GM21367 (cell line): Measurements from ENCODE around the gene KCNA10.

ENCODE experiments used
- ATAC-seq: cut with Tn5 transposase; IDR thresholded peaks from one replicate; pipeline ENCODE4 v1.9.1; 2021; ENCODE audit not compliant: unreplicated experiment

The KCNA10 gene

DNA sequence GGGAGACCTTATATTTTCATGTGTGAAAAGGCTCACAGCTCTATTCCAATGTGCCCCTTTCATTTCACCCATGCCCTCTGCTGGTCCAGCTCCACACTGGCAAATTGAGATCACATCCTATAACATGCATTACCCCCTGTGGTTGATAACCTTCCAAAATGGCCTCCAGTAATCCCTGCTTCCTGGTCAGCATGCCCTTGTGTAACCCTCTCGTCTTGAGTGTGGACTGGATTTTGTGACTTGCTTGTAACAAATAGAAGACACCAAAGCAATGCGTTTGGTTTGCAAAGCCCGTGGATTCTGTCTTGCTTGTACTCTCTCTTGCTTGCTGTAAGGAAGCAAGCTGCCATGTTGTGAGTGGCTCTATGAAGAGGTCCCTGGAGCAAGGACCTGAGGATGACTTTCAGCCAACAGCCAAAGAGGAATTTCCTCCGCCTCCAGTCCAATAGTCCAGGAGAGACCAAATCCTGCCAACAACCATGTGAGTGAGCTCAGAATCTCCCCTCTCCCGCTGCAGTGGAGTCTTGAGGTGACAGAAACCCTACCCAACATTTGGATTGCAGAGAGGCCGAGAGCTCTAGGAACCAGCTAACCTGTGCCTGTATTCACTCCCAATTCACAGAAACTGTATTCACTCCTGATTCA is 17.4 kb downstream of the KCNA10 start:
- ATAC-seq: no peak

- ATAC-seq: no peak
Observed at GRCh38 chr1:110498270-110498669, 20.7 kb downstream of the KCNA10 start.

DNA sequence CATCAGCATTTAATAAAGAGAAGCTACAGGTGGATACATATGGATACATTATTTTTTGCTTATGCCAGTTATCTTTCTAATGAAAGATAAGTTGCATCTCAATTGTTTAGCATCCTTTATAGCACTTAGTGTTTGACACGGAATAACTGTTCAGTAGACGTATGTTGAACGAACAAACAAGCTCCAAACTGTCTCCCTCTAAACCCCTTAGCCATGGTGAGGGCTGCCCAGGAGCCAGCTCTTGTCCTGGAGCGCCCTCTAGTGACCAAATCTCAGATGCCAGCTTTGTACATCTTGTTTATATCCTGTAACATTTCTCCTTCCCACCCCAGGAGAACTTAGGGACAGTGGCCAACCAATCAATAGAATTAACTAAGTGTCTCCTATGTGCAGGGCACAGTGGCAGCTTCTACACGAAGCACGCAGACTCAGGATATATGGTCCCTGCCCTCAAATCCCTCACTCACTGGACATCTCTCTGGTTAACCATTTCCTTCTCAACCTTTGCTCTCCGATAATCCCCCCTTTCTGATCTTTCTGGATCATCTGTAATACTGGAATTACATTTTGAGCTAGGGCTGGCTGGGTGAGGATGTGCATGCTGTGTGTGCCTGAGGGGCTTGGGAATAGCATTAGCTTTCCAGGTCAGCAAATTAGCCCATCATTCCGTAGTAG is 22.9 kb downstream of the KCNA10 start:
- ATAC-seq: no peak

DNA sequence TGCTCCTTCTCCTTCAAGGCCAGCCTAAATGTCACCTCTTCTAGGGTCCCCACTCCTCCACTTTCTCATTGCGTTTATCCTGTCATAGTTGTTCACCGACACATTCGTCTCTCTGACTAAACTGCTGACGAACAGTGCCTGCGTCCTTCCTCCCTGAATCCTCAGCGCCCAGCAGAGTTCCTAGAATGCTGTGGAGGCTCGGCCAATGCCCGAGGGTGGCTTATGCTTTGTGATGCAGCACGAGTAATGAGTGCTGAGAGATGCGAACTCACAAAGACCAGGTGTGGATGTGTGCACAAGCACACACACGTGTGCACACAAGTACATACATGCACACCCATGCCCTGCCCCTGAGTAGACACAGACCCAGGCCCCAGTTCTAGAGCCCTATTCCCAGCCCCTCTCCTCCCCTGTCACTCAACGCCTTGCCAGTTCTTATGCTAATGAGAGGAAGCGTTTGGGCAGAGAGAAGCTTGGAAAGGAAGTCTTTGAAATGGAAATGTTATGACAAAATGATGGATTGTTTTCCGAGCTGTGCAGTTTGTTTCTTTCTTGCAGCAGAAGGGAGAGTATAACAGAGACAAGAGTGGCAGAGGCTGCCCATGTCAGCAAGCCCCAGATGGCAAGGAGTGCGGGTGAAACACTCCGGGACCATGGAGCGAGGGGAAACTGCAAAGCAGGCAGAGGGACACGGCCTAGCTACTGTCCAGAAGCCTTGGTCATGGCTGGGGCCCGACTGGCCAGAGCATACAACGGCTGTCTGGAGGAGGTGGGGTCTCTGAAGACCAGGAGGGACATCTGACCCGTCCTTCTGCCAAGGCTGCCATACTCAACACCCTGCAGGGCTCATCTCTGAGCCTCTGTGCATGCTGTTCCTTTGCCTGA is 24.2 kb downstream of the KCNA10 start:
- ATAC-seq: no peak

DNA sequence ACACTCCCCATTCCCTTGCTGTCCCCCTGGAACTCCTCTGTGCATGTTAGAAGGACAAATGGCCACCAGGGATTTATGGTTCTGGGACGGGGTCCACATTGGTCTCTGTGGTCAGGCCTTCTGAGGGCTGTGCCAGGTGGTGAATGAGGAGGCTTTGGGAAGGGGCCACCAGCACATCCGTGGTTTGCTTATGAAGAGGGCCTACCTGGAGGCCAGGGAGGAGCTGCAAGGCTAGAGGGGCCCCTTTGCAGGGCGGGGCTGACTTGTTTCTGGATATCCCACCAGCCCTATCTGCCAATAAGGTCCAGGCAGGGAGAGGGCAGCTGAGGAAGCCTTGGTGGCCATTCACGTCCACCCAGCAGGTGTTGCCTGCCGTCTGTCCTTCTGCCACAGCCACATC is 24.9 kb downstream of the KCNA10 start:
- ATAC-seq: no peak

DNA sequence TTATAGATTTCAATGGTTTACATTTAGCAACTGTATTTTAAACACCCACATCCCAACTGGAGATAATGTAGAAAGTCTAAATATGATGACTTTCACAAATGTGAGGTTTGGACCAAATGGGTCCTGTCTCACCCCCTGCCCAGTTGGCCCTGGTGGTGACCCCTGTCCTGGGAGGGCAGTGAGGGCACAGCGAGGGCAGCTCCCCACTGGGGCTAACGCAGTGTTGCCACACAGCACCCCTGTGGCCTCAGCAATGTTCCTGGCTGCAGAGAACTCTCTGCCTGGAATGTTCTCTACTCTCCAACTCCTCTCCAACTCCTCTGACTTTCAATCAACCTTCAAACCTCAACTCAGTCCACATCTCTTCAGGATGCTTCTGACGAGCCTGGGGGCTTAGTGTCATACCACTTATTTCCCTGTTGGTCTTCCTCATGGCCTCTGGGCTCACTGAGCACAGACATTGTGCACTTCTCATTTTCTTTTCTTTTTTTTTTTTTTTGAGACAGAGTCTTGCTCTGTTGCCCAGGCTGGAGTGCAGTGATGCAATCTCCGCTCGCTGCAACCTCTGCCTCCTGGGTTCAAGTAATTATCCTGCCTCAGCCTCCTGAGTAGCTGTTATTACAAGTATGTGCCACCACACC is 25.8 kb downstream of the KCNA10 start:
- ATAC-seq: no peak

DNA sequence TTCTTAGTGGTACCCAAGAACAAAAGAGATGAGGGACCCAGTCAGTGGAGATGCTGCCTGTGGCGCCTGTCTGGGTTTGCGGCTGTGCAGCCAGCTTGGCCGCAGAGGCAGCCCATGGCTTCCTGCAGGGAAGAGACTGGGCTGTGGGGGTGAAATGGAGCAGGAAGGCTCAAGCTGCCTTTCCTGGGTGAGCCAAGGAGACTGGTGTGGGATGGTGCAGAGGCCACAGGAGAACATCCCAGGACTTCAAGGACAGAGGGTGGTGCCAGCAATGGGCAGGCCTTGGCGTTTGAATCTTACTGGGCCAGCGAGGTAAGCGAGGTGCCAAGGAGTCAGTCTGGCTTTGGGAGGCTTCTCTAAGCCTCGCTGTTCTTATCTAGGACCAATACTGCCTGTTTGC is 26.4 kb downstream of the KCNA10 start:
- no peak for ATAC-seq

DNA sequence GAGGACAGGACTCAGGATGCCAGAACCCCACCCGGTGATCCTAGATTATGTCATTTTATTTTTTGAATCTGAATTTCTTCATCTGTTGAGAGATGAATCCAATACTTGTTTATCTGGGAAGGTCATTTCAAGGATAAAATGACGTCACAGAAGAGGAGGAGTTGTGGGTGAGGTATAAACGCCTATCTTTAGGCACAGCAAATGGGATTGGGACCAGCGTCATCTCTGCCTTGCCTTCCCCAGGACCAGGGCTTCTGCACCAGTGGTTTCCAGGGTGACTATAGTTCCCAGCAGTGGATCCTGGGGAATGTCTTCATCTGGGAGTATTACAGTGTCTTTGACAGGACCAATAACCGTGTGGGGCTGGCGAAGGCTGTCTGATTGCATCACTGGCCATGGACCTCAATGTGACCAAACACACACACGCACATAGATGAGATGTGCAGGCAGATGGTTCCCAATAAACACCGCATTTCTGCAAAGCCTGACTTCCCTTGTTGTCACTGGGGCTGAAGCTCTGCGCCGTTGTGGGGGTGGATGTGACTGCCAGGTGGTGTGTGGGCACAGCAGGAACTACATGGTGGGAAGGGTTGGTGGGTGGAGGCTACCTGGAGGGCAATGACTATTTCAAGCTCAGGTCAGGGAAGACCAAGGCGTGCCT is 28.1 kb downstream of the KCNA10 start:
- no peak for ATAC-seq

- ATAC-seq: no peak
Observed at GRCh38 chr1:110489973-110490542, 28.9 kb downstream of the KCNA10 start.

DNA sequence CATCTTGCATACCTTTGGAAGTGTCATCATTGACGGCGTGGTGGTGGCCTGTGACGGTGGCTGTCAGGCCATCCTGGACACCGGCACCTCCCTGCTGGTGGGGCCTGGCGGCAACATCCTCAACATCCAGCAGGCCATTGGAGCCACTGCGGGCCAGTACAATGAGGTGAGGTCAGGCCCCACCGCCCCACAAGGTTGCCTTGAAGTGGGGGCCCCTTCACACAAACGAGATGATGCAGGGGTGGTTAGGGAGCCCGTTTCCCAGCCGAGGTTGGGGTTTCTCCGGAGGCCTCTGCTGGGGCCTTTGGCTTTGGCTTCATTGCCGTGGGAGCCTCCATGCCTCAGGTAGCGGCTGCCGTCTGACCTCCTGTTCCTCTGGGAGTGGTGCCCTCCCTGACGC is 29.6 kb downstream of the KCNA10 start:
- no peak for ATAC-seq

DNA sequence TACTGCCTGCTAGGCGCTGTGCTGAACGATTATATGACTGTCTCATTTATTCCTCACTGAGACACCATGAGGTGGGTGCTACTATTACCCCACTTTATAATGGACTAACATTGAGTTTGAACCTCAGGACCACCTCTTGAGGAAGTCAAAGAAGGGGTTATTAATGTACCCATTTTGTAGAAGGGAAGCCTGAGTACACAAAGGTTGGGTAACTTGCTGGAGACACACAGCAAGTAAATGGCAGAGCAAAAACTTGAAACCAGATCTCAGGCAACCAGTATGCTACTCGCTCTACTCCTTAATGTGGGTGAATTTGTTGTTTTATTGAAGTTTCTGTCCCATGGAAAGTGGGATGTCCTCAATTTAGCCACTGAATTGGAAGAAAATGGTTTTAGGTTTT is 30.1 kb downstream of the KCNA10 start:
- ATAC-seq: no peak

GRCh38 chr1:110488161-110488560 is 30.8 kb downstream of the KCNA10 start:
- ATAC-seq: no peak

- ATAC-seq: no peak
Observed at GRCh38 chr1:110487726-110488125, 31.2 kb downstream of the KCNA10 start.

DNA sequence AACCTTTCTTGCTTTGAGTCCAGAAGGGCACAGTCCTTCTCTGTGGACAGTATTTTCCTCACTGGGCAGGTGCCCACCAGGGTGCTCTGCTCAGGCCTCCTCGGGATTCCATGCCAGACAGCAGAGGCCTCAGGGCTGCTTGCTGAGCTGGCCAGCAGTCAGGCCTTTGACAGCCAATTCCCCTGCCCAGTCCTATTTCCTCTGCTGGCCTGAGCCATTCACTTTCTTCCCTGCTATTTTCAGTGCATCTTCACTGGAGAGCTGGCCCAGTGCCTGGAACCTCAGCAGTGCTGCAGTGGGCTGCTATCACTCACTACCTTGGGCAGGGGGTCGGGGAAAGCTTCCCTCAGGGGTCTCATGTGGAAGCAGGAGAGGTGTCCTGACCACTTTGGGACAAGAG is 33.2 kb downstream of the KCNA10 start:
- no peak for ATAC-seq

- no peak for ATAC-seq
Observed at GRCh38 chr1:110484801-110485200, 34.2 kb downstream of the KCNA10 start.

DNA sequence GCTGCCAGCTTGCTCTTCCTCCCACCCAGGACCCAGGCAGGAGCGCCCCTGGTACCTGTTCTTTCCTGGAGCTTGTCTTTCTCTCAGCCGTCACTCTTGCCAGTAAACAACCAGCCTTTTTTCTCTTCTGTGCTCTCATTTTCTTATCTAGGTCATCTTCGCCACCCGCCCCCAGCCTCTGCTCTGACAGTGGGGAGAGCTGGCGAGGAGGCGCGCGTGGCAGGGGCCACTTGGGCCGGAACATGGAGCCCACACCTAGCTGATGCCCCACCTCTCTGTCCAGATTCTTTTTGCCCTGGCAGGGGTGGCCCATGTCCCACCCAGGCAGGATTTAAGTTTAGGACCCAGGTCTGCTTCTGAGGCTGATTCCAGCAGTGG is 35.7 kb downstream of the KCNA10 start:
- no peak for ATAC-seq

DNA sequence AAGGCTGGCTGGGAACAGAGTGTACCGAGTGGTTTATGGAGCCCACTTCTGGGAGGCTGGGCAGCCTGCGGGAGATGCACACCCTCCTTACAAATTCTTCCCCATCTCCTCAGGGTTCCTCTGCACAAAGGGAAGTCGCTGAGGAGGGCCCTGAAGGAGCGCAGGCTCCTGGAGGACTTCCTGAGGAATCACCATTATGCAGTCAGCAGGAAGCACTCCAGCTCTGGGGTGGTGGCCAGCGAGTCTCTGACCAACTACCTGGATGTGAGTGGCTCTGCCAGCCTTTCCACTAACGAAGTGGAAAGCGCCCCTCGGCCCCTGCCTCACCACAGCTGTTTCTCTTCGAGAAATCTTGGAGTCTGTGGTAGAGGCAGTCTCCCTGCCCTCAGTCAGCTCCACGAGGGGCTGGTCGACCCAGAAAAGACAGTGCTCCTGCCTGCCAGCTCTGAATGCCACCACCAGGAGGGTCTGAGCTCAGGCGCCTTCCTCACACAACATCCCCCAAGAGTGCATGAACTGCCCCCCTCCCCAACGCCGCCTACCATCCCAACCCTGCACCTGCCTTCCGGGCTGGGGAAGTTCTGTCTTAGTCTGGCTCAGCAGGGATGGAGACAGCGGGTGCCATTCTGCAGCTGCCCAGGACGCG is 36.2 kb downstream of the KCNA10 start:
- ATAC-seq: no peak

- ATAC-seq: no peak
Observed at GRCh38 chr1:110481968-110482623, 36.9 kb downstream of the KCNA10 start.

- ATAC-seq: no peak
Observed at GRCh38 chr1:110480356-110481096, 38.4 kb downstream of the KCNA10 start.
